Keratinocyte (primary cell): ENCODE measurements around the gene CACNB4.

Experiments used
- EZH2 ChIP-seq: IDR thresholded peaks from one replicate; pipeline ENCODE4 v1.6.1; 2012; ENCODE audit warnings: inconsistent platforms, mild to moderate bottlenecking, low read length, moderate library complexity
- TF ChIP-seq, protein P1 (sequence below), 3 experiments: IDR thresholded peaks in 1 of 3; conservative IDR thresholded peaks in 1 of 3; optimal IDR thresholded peaks in 1 of 3; 2 replicates in 2 of 3; 3 replicates in 1 of 3; pipeline versions ENCODE3 to v1.5.1; 2011; ENCODE audit warnings: low read length in 3 of 3, mild to moderate bottlenecking in 3 of 3, moderate library complexity in 2 of 3, control low read depth in 1 of 3, inconsistent platforms in 1 of 3; ENCODE audit not compliant: insufficient read depth in 2 of 3; ENCODE audit errors: extremely low read depth in 1 of 3

GRCh38 chr2:151851761-151852160 is 247.1 kb downstream of the CACNB4 start:
- TF ChIP-seq, protein P1, sequence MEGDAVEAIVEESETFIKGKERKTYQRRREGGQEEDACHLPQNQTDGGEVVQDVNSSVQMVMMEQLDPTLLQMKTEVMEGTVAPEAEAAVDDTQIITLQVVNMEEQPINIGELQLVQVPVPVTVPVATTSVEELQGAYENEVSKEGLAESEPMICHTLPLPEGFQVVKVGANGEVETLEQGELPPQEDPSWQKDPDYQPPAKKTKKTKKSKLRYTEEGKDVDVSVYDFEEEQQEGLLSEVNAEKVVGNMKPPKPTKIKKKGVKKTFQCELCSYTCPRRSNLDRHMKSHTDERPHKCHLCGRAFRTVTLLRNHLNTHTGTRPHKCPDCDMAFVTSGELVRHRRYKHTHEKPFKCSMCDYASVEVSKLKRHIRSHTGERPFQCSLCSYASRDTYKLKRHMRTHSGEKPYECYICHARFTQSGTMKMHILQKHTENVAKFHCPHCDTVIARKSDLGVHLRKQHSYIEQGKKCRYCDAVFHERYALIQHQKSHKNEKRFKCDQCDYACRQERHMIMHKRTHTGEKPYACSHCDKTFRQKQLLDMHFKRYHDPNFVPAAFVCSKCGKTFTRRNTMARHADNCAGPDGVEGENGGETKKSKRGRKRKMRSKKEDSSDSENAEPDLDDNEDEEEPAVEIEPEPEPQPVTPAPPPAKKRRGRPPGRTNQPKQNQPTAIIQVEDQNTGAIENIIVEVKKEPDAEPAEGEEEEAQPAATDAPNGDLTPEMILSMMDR (optimal IDR thresholded peaks at IDR 0.05 in 1 of 3, IDR thresholded peaks at IDR 0.05 in 1 of 3, conservative IDR thresholded peaks at IDR 0.05 in 1 of 3; ENCODE audit: extremely low read depth in 1 of 3, insufficient read depth in 2 of 3, low read length in 3 of 3) = no peak
- no peak for TF ChIP-seq EZH2
